Astrocyte (in vitro differentiated cells and primary cell): ENCODE measurements around the gene FYN. TPM values are rescaled to one million over a fixed set of nuclear protein-coding genes. Genes with fewer than 3 reads are reported as not detected.

Source experiments
- DNase-seq: peaks from one replicate; pipeline ENCODE4 v3.0.0-alpha.2; 2010; ENCODE audit warnings: low read depth
- FAIRE-seq: peaks from 2 replicates; lab custom pipeline; 2011; peaks lifted over from hg19 to GRCh38; lab: Jason Lieb, UNC
- H2AFZ ChIP-seq: 2 replicates; pipeline ENCODE4 v1.6.0; 2012; ENCODE audit warnings: low read depth, low read length, inconsistent platforms
- H3K27ac ChIP-seq: 2 replicates; pipeline ENCODE4 v1.5.1; 2011; ENCODE audit warnings: low read depth, low read length, inconsistent platforms
- H3K27me3 ChIP-seq: 2 replicates; pipeline ENCODE4 v1.6.0; 2011; ENCODE audit warnings: low read length, inconsistent platforms; ENCODE audit not compliant: insufficient read depth
- H3K36me3 ChIP-seq: 2 replicates; pipeline ENCODE4 v1.5.1; 2011; ENCODE audit warnings: low read length, inconsistent platforms; ENCODE audit not compliant: insufficient read depth
- H3K4me1 ChIP-seq: 2 replicates; pipeline ENCODE4 v1.5.1; 2011; ENCODE audit warnings: low read length, inconsistent platforms; ENCODE audit not compliant: insufficient read depth
- H3K4me2 ChIP-seq: 2 replicates; pipeline ENCODE4 v1.6.0; 2012; ENCODE audit warnings: low read length, inconsistent platforms
- H3K4me3 ChIP-seq: 2 replicates; pipeline ENCODE4 v1.5.1; 2011; ENCODE audit warnings: low read depth, mild to moderate bottlenecking, low read length, inconsistent platforms; ENCODE audit not compliant: insufficient read depth
- H3K79me2 ChIP-seq: 2 replicates; pipeline ENCODE4 v1.6.0; 2012; ENCODE audit warnings: mild to moderate bottlenecking, low read length, inconsistent platforms; ENCODE audit not compliant: insufficient read depth
- H3K9ac ChIP-seq: 2 replicates; pipeline ENCODE4 v1.6.0; 2012; ENCODE audit warnings: mild to moderate bottlenecking, low read length, inconsistent platforms
- H3K9me3 ChIP-seq: 2 replicates; pipeline ENCODE4 v1.5.1; 2012; ENCODE audit warnings: low read depth, mild to moderate bottlenecking, low read length, inconsistent platforms; ENCODE audit not compliant: insufficient read depth
- H4K20me1 ChIP-seq: 2 replicates; pipeline ENCODE4 v1.6.0; 2012; ENCODE audit warnings: low read length, inconsistent platforms; ENCODE audit not compliant: insufficient read depth
- H3K27ac Mint-ChIP-seq: one replicate; pipeline ENCODE4 v1.8.0; 2021; ENCODE audit warnings: mild to moderate bottlenecking, mixed read lengths; ENCODE audit not compliant: unreplicated experiment
- H3K27me3 Mint-ChIP-seq: one replicate; pipeline ENCODE4 v1.8.0; 2021; ENCODE audit warnings: low read depth, mixed read lengths; ENCODE audit not compliant: unreplicated experiment
- H3K36me3 Mint-ChIP-seq: one replicate; pipeline ENCODE4 v1.8.0; 2021; ENCODE audit warnings: low read depth, mixed read lengths; ENCODE audit not compliant: unreplicated experiment
- H3K4me1 Mint-ChIP-seq: one replicate; pipeline ENCODE4 v1.8.0; 2021; ENCODE audit warnings: low read depth, mixed read lengths; ENCODE audit not compliant: unreplicated experiment
- H3K4me3 Mint-ChIP-seq: one replicate; pipeline ENCODE4 v1.8.0; 2021; ENCODE audit warnings: mild to moderate bottlenecking, moderate library complexity, mixed read lengths; ENCODE audit not compliant: unreplicated experiment
- H3K9me3 Mint-ChIP-seq: one replicate; pipeline ENCODE4 v1.8.0; 2021; ENCODE audit warnings: mild to moderate bottlenecking, mixed read lengths; ENCODE audit not compliant: unreplicated experiment
- EZH2 ChIP-seq: IDR thresholded peaks from 2 replicates; pipeline ENCODE4 v1.6.1; 2012; ENCODE audit warnings: mild to moderate bottlenecking, low read length, inconsistent platforms; ENCODE audit not compliant: insufficient read depth
- total RNA-seq: library from RNA; stranded (reverse); gene quantifications from 2 replicates; pipeline ENCODE4 v1.2.1, GENCODE V29; 2021
- TF ChIP-seq, protein P1 (sequence below): IDR thresholded peaks from 2 replicates; pipeline ENCODE4 v1.5.1; 2011; ENCODE audit warnings: low read depth, mild to moderate bottlenecking, inconsistent platforms, low read length, moderate library complexity; ENCODE audit not compliant: insufficient read depth

FYN gene
- total RNA-seq, 1 donor from 2014 or later, result 167 TPM

DNA sequence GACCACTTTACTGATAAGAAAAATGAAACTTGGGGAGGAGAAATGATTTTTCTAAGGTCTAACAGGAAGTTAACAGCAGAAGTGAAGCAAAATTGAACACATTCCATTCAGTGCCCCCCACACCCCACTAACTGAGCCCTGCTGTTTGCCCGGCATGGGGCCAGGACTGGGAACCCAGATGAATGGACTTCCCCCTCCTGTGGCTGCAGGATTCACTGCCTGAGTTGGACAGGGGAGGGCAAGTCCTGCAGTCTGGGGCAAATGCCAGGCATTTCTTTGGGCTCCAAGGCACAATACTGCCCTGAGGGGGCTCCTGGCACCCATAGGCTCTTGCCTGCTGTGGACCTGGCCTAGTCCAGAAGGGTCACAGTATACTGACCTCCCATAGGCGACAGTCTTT is 28.3 kb downstream of the FYN start:
- Histone ChIP-seq H3K27ac (no peak overlapping the region), H3K27me3 (no peaks in the 10 kb centered on the region), H3K4me3 (no peak overlapping the region), H3K4me2 (peak overlapping the region; percentile 52), H3K36me3 (no peaks in the 10 kb centered on the region), H4K20me1 (peaks cover 45% of the 10 kb centered on the region), H2AFZ (no peak overlapping the region), H3K79me2 (peaks cover 68% of the 10 kb centered on the region), H3K9me3 (no peaks in the 10 kb centered on the region), H3K4me1 (peaks cover 46% of the 10 kb centered on the region), H3K9ac (no peak overlapping the region)
- Mint-ChIP-seq H3K27me3 (no peaks in the 10 kb centered on the region), H3K4me3 (peak overlapping the region; percentile 47), H3K9me3 (no peaks in the 10 kb centered on the region), H3K27ac (no peak overlapping the region), H3K36me3 (peaks cover 6% of the 10 kb centered on the region), H3K4me1 (peaks cover 43% of the 10 kb centered on the region)
- FAIRE-seq, result no peak
- TF ChIP-seq, protein P1, sequence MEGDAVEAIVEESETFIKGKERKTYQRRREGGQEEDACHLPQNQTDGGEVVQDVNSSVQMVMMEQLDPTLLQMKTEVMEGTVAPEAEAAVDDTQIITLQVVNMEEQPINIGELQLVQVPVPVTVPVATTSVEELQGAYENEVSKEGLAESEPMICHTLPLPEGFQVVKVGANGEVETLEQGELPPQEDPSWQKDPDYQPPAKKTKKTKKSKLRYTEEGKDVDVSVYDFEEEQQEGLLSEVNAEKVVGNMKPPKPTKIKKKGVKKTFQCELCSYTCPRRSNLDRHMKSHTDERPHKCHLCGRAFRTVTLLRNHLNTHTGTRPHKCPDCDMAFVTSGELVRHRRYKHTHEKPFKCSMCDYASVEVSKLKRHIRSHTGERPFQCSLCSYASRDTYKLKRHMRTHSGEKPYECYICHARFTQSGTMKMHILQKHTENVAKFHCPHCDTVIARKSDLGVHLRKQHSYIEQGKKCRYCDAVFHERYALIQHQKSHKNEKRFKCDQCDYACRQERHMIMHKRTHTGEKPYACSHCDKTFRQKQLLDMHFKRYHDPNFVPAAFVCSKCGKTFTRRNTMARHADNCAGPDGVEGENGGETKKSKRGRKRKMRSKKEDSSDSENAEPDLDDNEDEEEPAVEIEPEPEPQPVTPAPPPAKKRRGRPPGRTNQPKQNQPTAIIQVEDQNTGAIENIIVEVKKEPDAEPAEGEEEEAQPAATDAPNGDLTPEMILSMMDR, result no peak
- TF ChIP-seq EZH2, result no peak
- no peak for DNase-seq

DNA sequence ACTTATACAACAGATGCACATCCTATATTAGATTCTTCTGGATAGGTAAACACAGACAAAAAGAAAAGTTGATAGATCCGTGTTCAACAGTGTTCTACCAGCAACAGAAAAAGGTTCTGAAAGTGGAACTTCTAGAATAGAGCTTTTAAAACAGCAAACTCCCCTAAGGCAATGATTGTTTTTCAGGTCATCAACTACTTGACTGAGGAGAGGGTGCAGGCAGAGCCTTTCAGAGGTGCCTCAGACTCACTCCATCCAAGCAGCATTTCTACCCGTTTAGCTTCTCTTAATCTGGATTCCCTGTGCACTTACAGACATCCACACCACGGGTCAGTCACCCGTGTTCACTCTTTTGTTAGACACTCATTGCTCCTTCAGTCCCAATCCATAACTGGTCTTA is 28.9 kb downstream of the FYN start:
- Histone ChIP-seq H2AFZ (no peak overlapping the region), H3K4me1 (peaks cover 46% of the 10 kb centered on the region), H3K27me3 (no peaks in the 10 kb centered on the region), H3K27ac (no peak overlapping the region), H3K79me2 (peaks cover 67% of the 10 kb centered on the region), H3K9me3 (no peaks in the 10 kb centered on the region), H3K4me3 (no peak overlapping the region), H3K9ac (no peak overlapping the region), H3K36me3 (no peaks in the 10 kb centered on the region), H4K20me1 (peaks cover 39% of the 10 kb centered on the region), H3K4me2 (peak overlapping the region; percentile 52)
- TF ChIP-seq EZH2, result no peak
- TF ChIP-seq, protein P1, result no peak
- FAIRE-seq (no peak), DNase-seq (no peak)
- Mint-ChIP-seq H3K27me3 (no peaks in the 10 kb centered on the region), H3K9me3 (no peaks in the 10 kb centered on the region), H3K4me3 (peak overlapping the region; percentile 47), H3K4me1 (peaks cover 43% of the 10 kb centered on the region), H3K36me3 (peaks cover 6% of the 10 kb centered on the region), H3K27ac (peak overlapping the region; percentile 43)

DNA sequence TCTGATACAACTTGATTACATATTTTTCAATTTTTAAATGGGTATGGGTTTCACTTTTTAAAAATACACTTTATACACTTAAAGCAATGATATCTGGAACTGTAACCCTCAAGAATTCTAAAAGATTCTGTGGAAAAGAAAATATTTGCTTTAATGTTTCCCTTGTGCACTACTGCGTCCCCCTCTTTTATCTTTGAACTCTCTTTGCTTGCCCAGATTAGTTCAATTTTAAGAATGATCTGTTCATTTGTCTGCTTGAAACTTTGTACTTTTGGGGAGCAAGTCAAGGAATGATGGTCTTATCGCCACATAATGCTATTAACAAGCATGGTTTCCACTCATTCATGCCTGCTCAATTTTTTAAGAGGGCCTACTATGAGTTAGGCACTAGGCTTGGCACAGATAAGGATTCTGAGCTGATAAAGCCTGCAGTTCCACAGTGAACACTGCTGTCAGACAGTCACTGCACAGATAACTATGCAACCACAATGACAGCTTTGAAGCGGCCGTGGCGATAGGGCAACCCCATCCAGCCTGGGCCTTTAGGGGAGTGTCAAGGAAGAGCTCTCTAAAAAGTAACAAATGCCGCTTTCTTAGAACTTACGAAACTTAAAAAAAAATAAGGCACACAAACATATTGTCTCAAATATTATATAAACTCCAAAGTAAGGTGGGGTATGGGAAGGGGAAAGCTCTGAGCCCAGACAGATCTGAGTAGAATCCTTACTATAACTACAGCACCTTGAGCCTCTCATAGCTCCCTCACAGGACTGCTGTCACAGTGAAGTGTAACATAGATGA is 29.7 kb downstream of the FYN start:
- H3K4me2 ChIP-seq, result peak overlapping the region; percentile 62
- H4K20me1 ChIP-seq, result peaks cover 34% of the 10 kb centered on the region
- H3K4me1 ChIP-seq, result peaks cover 46% of the 10 kb centered on the region
- peaks cover 41% of the 10 kb centered on the region for H3K4me1 Mint-ChIP-seq
- H3K79me2 ChIP-seq, result peaks cover 67% of the 10 kb centered on the region
- no peaks in the 10 kb centered on the region for H3K27me3 ChIP-seq
- TF ChIP-seq, protein P1, result no peak
- TF ChIP-seq EZH2, result no peak
- H3K4me3 ChIP-seq, result no peak overlapping the region
- H3K9ac ChIP-seq, result peak overlapping the region; percentile 49
- peak; percentile 46 for DNase-seq
- no peaks in the 10 kb centered on the region for H3K36me3 ChIP-seq
- H3K4me3 Mint-ChIP-seq, result no peak overlapping the region
- H2AFZ ChIP-seq, result no peak overlapping the region
- H3K27ac ChIP-seq, result peak overlapping the region; percentile 77
- H3K27ac Mint-ChIP-seq, result no peak overlapping the region
- no peaks in the 10 kb centered on the region for H3K9me3 Mint-ChIP-seq
- no peaks in the 10 kb centered on the region for H3K9me3 ChIP-seq
- no peak for FAIRE-seq
- peaks cover 7% of the 10 kb centered on the region for H3K36me3 Mint-ChIP-seq
- H3K27me3 Mint-ChIP-seq, result no peaks in the 10 kb centered on the region
